Neural progenitor cell (in vitro differentiated cells): ENCODE results near the gene PAK4.

Experiments
- EZH2 ChIP-seq: fragments of 200-600 bp; sonication (generic); IDR thresholded peaks from 2 replicates; pipeline ENCODE4 v1.6.1; 2017; ENCODE audit warnings: antibody characterized with exemption, mild to moderate bottlenecking, moderate library complexity
- TF ChIP-seq, protein P1 (sequence below): fragments of 200-600 bp; sonication (generic); IDR thresholded peaks from 2 replicates; pipeline ENCODE4 v1.5.1; 2017; ENCODE audit warnings: antibody characterized with exemption, mild to moderate bottlenecking

DNA sequence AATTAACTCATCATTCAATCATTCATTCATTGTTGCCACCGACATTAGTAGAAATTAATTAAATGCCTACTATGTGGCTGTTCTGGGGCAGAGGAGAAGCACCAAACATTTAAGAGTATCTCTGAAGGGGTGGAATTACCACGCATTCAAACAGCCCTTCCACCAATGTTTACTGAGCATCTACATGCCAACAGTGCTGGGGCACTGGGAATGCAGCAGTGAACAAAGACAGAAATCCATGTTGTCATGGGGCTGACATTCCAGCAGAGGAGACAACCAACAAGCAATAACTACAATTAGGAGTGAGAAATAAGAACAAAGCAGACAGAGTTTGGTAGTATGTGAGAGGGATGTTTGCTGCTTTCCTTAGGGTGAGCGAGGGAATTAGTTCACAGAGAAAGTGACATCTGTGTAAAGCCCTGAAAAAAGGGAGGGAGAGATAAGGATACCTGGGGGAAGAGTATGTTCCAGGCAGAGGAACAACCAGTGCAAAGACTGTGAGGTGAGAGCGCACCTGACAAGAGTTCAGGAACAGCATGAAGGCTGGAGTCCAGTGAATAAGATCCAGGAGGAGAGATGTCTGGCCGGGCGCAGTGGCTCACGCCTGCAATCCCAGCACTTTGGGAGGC, 1.3 kb upstream of the PAK4 start:
- TF ChIP-seq, protein P1, sequence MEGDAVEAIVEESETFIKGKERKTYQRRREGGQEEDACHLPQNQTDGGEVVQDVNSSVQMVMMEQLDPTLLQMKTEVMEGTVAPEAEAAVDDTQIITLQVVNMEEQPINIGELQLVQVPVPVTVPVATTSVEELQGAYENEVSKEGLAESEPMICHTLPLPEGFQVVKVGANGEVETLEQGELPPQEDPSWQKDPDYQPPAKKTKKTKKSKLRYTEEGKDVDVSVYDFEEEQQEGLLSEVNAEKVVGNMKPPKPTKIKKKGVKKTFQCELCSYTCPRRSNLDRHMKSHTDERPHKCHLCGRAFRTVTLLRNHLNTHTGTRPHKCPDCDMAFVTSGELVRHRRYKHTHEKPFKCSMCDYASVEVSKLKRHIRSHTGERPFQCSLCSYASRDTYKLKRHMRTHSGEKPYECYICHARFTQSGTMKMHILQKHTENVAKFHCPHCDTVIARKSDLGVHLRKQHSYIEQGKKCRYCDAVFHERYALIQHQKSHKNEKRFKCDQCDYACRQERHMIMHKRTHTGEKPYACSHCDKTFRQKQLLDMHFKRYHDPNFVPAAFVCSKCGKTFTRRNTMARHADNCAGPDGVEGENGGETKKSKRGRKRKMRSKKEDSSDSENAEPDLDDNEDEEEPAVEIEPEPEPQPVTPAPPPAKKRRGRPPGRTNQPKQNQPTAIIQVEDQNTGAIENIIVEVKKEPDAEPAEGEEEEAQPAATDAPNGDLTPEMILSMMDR, result no peak
- no peak for TF ChIP-seq EZH2
